Measurements from ENCODE around the gene LIN52. TPM values are rescaled to one million over a fixed set of nuclear protein-coding genes. Genes with fewer than 3 reads are reported as not detected.

The LIN52 gene
- total and polyA plus RNA-seq, 2 of the 8 experiments (the other 6 are each of a cell fraction or from before 2014, with no cell fraction given): 6.8 to 11.6 TPM

- TF ChIP-seq USF2 (IDR thresholded peaks at IDR 0.05; ENCODE audit: low read length) (no peak), SRF (IDR thresholded peaks at IDR 0.05; ENCODE audit: low read depth, low read length) (no peak), HDAC2 (IDR thresholded peaks at IDR 0.05; ENCODE audit: borderline replicate concordance in 1 of 2, low read depth in 2 of 2, low read length in 2 of 2) (no peak), SP4 (IDR thresholded peaks at IDR 0.05; ENCODE audit: low read length) (no peak)
These were observed 137.0 kb downstream of the LIN52 start (continued) for GRCh38 chr14:74221741-74222140.

All from H1 (cell line).